ENCODE results near the gene RPLP2. TPM values are rescaled to one million over a fixed set of nuclear protein-coding genes. Genes with fewer than 3 reads are reported as not detected.
A peak's percentile ranks its signal among the peaks of the same experiment; 100 is the strongest.

RPLP2 gene
- total RNA-seq, 1 donor, result 99.4 TPM

- H3K4me3 ChIP-seq (ENCODE audit: low read depth, low read length), result no peak overlapping the region
- no peak for DNase-seq (ENCODE audit: low read depth)
- TF ChIP-seq CTCF (IDR thresholded peaks at IDR 0.05; ENCODE audit: insufficient read depth, low read length), result no peak
Measured at GRCh38 chr11:831118-831864, 21.5 kb downstream of the RPLP2 start.

- peak overlapping the region; percentile 81 for H3K4me3 ChIP-seq (ENCODE audit: low read depth, low read length)
- no peak for TF ChIP-seq CTCF (IDR thresholded peaks at IDR 0.05; ENCODE audit: insufficient read depth, low read length)
- DNase-seq (ENCODE audit: low read depth), result no peak
Measured at GRCh38 chr11:831961-832528, 22.3 kb downstream of the RPLP2 start.

- no peak for TF ChIP-seq CTCF (IDR thresholded peaks at IDR 0.05; ENCODE audit: insufficient read depth, low read length)
- no peak for DNase-seq (ENCODE audit: low read depth)
- peak within 1 kb of the TSS; percentile 81 for H3K4me3 ChIP-seq (ENCODE audit: low read depth, low read length)
Measured at GRCh38 chr11:832529-833113, 22.9 kb downstream of the RPLP2 start, which contains the start of gene CD151. Gene CD151, plus strand, starts transcription at chr11:832952. Its CDS starts 3,118 bp downstream, at chr11:836070.

GRCh38 chr11:833114-833791 lies 23.5 kb downstream of the RPLP2 start:
- peak overlapping the region; percentile 81 for H3K4me3 ChIP-seq (ENCODE audit: low read depth, low read length)
- DNase-seq (ENCODE audit: low read depth), result peak; percentile 35
- TF ChIP-seq CTCF (IDR thresholded peaks at IDR 0.05; ENCODE audit: insufficient read depth, low read length), result no peak

DNA sequence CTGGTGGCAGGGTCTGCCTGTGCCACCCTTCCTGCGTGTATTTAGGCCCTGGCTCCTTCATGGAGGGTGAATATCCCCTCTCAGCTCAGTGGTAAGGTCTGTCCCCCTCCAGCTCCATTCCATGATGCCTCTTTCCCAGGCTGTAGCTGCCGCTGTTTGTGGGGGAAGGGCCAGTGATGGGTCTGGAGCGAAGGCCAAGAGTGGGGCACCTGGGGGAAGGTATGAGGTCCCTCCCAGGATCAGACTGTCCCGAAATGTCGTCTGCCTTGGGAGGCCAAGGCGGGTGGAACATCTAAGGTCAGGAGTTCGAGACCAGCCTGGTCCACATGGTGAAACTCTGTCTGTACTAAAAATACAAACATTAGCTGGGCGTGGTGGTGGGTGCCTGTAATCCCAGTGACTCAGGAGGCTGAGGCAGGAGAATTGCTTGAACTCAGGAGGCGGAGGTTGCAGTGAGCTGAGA lies 24.1 kb downstream of the RPLP2 start:
- no peak for TF ChIP-seq CTCF (IDR thresholded peaks at IDR 0.05; ENCODE audit: insufficient read depth, low read length)
- H3K4me3 ChIP-seq (ENCODE audit: low read depth, low read length), result peak overlapping the region; percentile 81
- DNase-seq (ENCODE audit: low read depth), result peak; percentile 30

GRCh38 chr11:834371-835316 lies 24.9 kb downstream of the RPLP2 start:
- TF ChIP-seq CTCF (IDR thresholded peaks at IDR 0.05; ENCODE audit: insufficient read depth, low read length), result no peak
- peak; percentile 58 for DNase-seq (ENCODE audit: low read depth)
- peak overlapping the region; percentile 60 for H3K4me3 ChIP-seq (ENCODE audit: low read depth, low read length)

All from fibroblast of the aortic adventitia (primary cell).